ENCODE measurements around the gene MRTFB. TPM values are rescaled to one million over a fixed set of nuclear protein-coding genes. Genes with fewer than 3 reads are reported as not detected.

MRTFB gene
- total and polyA plus RNA-seq, 2 experiments from 2014 or later: 13.9 to 22.2 TPM

GRCh38 chr16:14275934-14276333, 204.8 kb downstream of the MRTFB start:
- Mint-ChIP-seq H3K36me3 (ENCODE audit: low read depth) (peaks cover 3% of the 10 kb centered on the region; the same call in 2 of the 3 replicates), H3K9me3 (peaks cover 10% of the 10 kb centered on the region; the same call in 2 of the 3 replicates), H3K27me3 (ENCODE audit: insufficient read depth, low read depth, poor library complexity) (peaks cover 2% of the 10 kb centered on the region), H3K4me1 (peaks cover 11% of the 10 kb centered on the region; the same call in 2 of the 3 replicates), H3K4me3 (no peak overlapping the region), H3K27ac (no peak overlapping the region)
- H2AFZ ChIP-seq: no peak overlapping the region
- peaks cover 10% of the 10 kb centered on the region for H3K4me1 ChIP-seq (ENCODE audit: insufficient read depth)
- H3K9me2 ChIP-seq (ENCODE audit: insufficient read depth): no peaks in the 10 kb centered on the region
- H3K4me3 ChIP-seq: no peak overlapping the region
- H3F3A ChIP-seq (replicated peaks; ENCODE audit: low read depth): no peaks in the 10 kb centered on the region
- H3K79me2 ChIP-seq (replicated peaks; ENCODE audit: insufficient read depth): no peaks in the 10 kb centered on the region
- H3K4me2 ChIP-seq: no peak overlapping the region
- H3K27me3 ChIP-seq (ENCODE audit: insufficient read depth): no peaks in the 10 kb centered on the region
- DNase-seq (ENCODE audit: low spot score): no peak
- no peaks in the 10 kb centered on the region for H4K20me1 ChIP-seq (replicated peaks; ENCODE audit: insufficient read depth)
- no peak for TF ChIP-seq EZH2phosphoT487 (IDR thresholded peaks at IDR 0.05; ENCODE audit: unreplicated experiment)
- no peak for TF ChIP-seq ZNF114 (CRISPR knock-in tag; IDR thresholded peaks at IDR 0.05)
- no peak for TF ChIP-seq CTCF (conservative IDR thresholded peaks at IDR 0.05; ENCODE audit: low read depth in 2 of 2)
- no peak for TF ChIP-seq EZH2 (IDR thresholded peaks at IDR 0.05; ENCODE audit: low read depth, unreplicated experiment)
- no peak for TF ChIP-seq CREB1 (CRISPR knock-in tag; IDR thresholded peaks at IDR 0.05; ENCODE audit: low read depth)
- TF ChIP-seq, protein P1, sequence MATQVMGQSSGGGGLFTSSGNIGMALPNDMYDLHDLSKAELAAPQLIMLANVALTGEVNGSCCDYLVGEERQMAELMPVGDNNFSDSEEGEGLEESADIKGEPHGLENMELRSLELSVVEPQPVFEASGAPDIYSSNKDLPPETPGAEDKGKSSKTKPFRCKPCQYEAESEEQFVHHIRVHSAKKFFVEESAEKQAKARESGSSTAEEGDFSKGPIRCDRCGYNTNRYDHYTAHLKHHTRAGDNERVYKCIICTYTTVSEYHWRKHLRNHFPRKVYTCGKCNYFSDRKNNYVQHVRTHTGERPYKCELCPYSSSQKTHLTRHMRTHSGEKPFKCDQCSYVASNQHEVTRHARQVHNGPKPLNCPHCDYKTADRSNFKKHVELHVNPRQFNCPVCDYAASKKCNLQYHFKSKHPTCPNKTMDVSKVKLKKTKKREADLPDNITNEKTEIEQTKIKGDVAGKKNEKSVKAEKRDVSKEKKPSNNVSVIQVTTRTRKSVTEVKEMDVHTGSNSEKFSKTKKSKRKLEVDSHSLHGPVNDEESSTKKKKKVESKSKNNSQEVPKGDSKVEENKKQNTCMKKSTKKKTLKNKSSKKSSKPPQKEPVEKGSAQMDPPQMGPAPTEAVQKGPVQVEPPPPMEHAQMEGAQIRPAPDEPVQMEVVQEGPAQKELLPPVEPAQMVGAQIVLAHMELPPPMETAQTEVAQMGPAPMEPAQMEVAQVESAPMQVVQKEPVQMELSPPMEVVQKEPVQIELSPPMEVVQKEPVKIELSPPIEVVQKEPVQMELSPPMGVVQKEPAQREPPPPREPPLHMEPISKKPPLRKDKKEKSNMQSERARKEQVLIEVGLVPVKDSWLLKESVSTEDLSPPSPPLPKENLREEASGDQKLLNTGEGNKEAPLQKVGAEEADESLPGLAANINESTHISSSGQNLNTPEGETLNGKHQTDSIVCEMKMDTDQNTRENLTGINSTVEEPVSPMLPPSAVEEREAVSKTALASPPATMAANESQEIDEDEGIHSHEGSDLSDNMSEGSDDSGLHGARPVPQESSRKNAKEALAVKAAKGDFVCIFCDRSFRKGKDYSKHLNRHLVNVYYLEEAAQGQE (IDR thresholded peaks at IDR 0.05; ENCODE audit: unreplicated experiment): no peak
- no peak for ATAC-seq
- no peaks in the 10 kb centered on the region for H3K36me3 ChIP-seq (ENCODE audit: insufficient read depth)
- H3K27ac ChIP-seq (ENCODE audit: low read depth): no peak overlapping the region

- Mint-ChIP-seq H3K36me3 (ENCODE audit: low read depth) (peaks cover 3% of the 10 kb centered on the region; the same call in 2 of the 3 replicates), H3K4me3 (no peak overlapping the region), H3K27ac (no peak overlapping the region), H3K4me1 (peaks cover 32% of the 10 kb centered on the region), H3K27me3 (ENCODE audit: insufficient read depth, low read depth, poor library complexity) (peaks cover 8% of the 10 kb centered on the region), H3K9me3 (peaks cover 4% of the 10 kb centered on the region; the same call in 2 of the 3 replicates)
- H3F3A ChIP-seq (replicated peaks; ENCODE audit: low read depth): no peaks in the 10 kb centered on the region
- no peak overlapping the region for H3K27ac ChIP-seq (ENCODE audit: low read depth)
- DNase-seq (ENCODE audit: low spot score) (no peak), ATAC-seq (no peak)
- no peaks in the 10 kb centered on the region for H3K36me3 ChIP-seq (ENCODE audit: insufficient read depth)
- TF ChIP-seq CREB1 (CRISPR knock-in tag; IDR thresholded peaks at IDR 0.05; ENCODE audit: low read depth) (no peak), CTCF (conservative IDR thresholded peaks at IDR 0.05; ENCODE audit: low read depth in 2 of 2) (no peak), ZNF331 (CRISPR knock-in tag; IDR thresholded peaks at IDR 0.05; ENCODE audit: low read depth) (no peak), STAT1 (IDR thresholded peaks at IDR 0.05; ENCODE audit: unreplicated experiment) (no peak)
- H3K4me2 ChIP-seq: no peak overlapping the region
- no peaks in the 10 kb centered on the region for H3K79me2 ChIP-seq (replicated peaks; ENCODE audit: insufficient read depth)
- H3K4me3 ChIP-seq: no peak overlapping the region
- H3K4me1 ChIP-seq (ENCODE audit: insufficient read depth): peaks cover 29% of the 10 kb centered on the region
- no peaks in the 10 kb centered on the region for H3K27me3 ChIP-seq (ENCODE audit: insufficient read depth)
- H3K9me2 ChIP-seq (ENCODE audit: insufficient read depth): no peaks in the 10 kb centered on the region
- no peaks in the 10 kb centered on the region for H4K20me1 ChIP-seq (replicated peaks; ENCODE audit: insufficient read depth)
- H2AFZ ChIP-seq: no peak overlapping the region
Measured at GRCh38 chr16:14278749-14279148, 207.6 kb downstream of the MRTFB start.
